H1 (cell line): ENCODE results near the gene TP63. TPM values are rescaled to one million over a fixed set of nuclear protein-coding genes. Genes with fewer than 3 reads are reported as not detected.

Source experiments
- CTCF ChIA-PET: fragments of 300-600 bp; sonication (Branson Sonifier 250); formaldehyde crosslinking; loops from one replicate; lab custom pipeline; 2021; ENCODE audit not compliant: partially characterized antibody; lab: Charles Lee
- POLR2A ChIA-PET: fragments of 300-600 bp; sonication (Branson Sonifier 250); formaldehyde crosslinking; loops from one replicate; lab custom pipeline; 2021; ENCODE audit warnings: inconsistent platforms; ENCODE audit not compliant: partially characterized antibody; lab: Charles Lee
- DNase-seq, 2 experiments: peaks; one replicate each; pipeline versions ENCODE4 v3.0.0 to v3.0.0-alpha.2; 2010 to 2022; ENCODE audit warnings: low spot score in 2 of 2, low read depth in 1 of 2, mixed read lengths in 1 of 2
- FAIRE-seq: peaks from 2 replicates; lab custom pipeline; 2011; peaks lifted over from hg19 to GRCh38; lab: Jason Lieb, UNC
- H2AFZ ChIP-seq: 2 replicates; pipeline ENCODE4 v1.8.1; 2012; ENCODE audit warnings: low read length, inconsistent platforms
- H2AK5ac ChIP-seq: 2 replicates; pipeline ENCODE4 v1.6.1; 2013; ENCODE audit warnings: low read depth, low read length
- H2BK120ac ChIP-seq: replicated peaks from 2 replicates; pipeline ENCODE3; 2013; ENCODE audit warnings: low read depth, low read length, inconsistent platforms
- H2BK12ac ChIP-seq: 2 replicates; pipeline ENCODE4 v1.6.1; 2013; ENCODE audit warnings: low read depth, low read length
- H2BK15ac ChIP-seq: 2 replicates; pipeline ENCODE4 v1.6.1; 2013; ENCODE audit warnings: low read length
- H2BK20ac ChIP-seq: 2 replicates; pipeline ENCODE4 v1.6.1; 2013; ENCODE audit warnings: low read length
- H2BK5ac ChIP-seq: 2 replicates; pipeline ENCODE4 v1.6.1; 2013; ENCODE audit warnings: low read depth, low read length
- H3K14ac ChIP-seq: 2 replicates; pipeline ENCODE4 v1.6.1; 2013; ENCODE audit warnings: inconsistent platforms; ENCODE audit not compliant: insufficient read length
- H3K18ac ChIP-seq: 2 replicates; pipeline ENCODE4 v1.6.1; 2013; ENCODE audit warnings: low read length; ENCODE audit errors: extremely low read depth
- H3K23ac ChIP-seq: 2 replicates; pipeline ENCODE4 v1.6.1; 2013; ENCODE audit warnings: inconsistent platforms; ENCODE audit not compliant: insufficient read length
- H3K23me2 ChIP-seq: 2 replicates; pipeline ENCODE4 v1.6.1; 2013; ENCODE audit warnings: low read depth, low read length
- H3K27ac ChIP-seq: 2 replicates; pipeline ENCODE4 v1.6.1; 2011; ENCODE audit warnings: low read depth, low read length, inconsistent platforms
- H3K27me3 ChIP-seq, 4 experiments: replicated peaks in 1 of 4; 1 replicate in 1 of 4; 2 replicates in 3 of 4; pipeline versions ENCODE4 v1.6.1 to v1.8.1; 2011 to 2013; ENCODE audit warnings: low read length in 3 of 4, mild to moderate bottlenecking in 3 of 4, inconsistent platforms in 2 of 4, mixed read lengths in 2 of 4, moderate library complexity in 1 of 4; ENCODE audit not compliant: control insufficient read depth in 3 of 4, insufficient read depth in 3 of 4; ENCODE audit errors: extremely low read depth in 1 of 4
- H3K36me3 ChIP-seq, 4 experiments: 2 replicates each; pipeline versions ENCODE4 v1.6.1 to v1.8.1; 2011 to 2013; ENCODE audit warnings: mild to moderate bottlenecking in 4 of 4, low read length in 3 of 4, moderate library complexity in 2 of 4, control low read depth in 1 of 4, inconsistent platforms in 1 of 4; ENCODE audit not compliant: insufficient read depth in 4 of 4, control insufficient read depth in 2 of 4
- H3K4ac ChIP-seq: replicated peaks from 2 replicates; pipeline ENCODE3; 2013; ENCODE audit warnings: low read length, low read depth, mixed read lengths, inconsistent platforms; ENCODE audit not compliant: insufficient read length
- H3K4me1 ChIP-seq, 4 experiments: replicated peaks in 1 of 4; 1 replicate in 1 of 4; 2 replicates in 3 of 4; pipeline versions ENCODE4 v1.6.1 to v1.8.1; 2011 to 2013; ENCODE audit warnings: low read length in 3 of 4, inconsistent platforms in 2 of 4, mixed read lengths in 1 of 4; ENCODE audit not compliant: insufficient read depth in 4 of 4, control insufficient read depth in 3 of 4
- H3K4me2 ChIP-seq, 2 experiments: 2 replicates each; pipeline versions ENCODE4 v1.6.1 to v1.8.1; 2011 to 2013; ENCODE audit warnings: low read depth in 2 of 2, low read length in 2 of 2, control low read depth in 1 of 2, inconsistent platforms in 1 of 2, mild to moderate bottlenecking in 1 of 2; ENCODE audit not compliant: insufficient read depth in 1 of 2
- H3K4me3 ChIP-seq, 4 experiments: fragments of 200-600, 300-600 bp in 1 of 4; sonication (generic), shearing (Covaris generic), sonication (Bioruptor Twin) in 1 of 4; 2 replicates each; pipeline versions ENCODE4 v1.5.1 to v1.8.1; 2011 to 2016; ENCODE audit warnings: low read length in 4 of 4, low read depth in 3 of 4, control low read depth in 2 of 4, inconsistent platforms in 2 of 4, mild to moderate bottlenecking in 2 of 4, mixed read lengths in 1 of 4, moderate library complexity in 1 of 4; ENCODE audit not compliant: insufficient read depth in 2 of 4; ENCODE audit errors: extremely low read depth in 1 of 4
- H3K56ac ChIP-seq: replicated peaks from 2 replicates; pipeline ENCODE3; 2013; ENCODE audit warnings: low read depth, mild to moderate bottlenecking, mixed read lengths, low read length, inconsistent platforms; ENCODE audit not compliant: insufficient read length
- H3K79me1 ChIP-seq: 2 replicates; pipeline ENCODE4 v1.6.1; 2013; ENCODE audit warnings: low read depth, low read length, control low read depth
- H3K79me2 ChIP-seq, 2 experiments: 2 replicates each; pipeline versions ENCODE4 v1.6.1 to v1.8.1; 2012 to 2013; ENCODE audit warnings: low read length in 2 of 2, mild to moderate bottlenecking in 2 of 2, inconsistent platforms in 1 of 2; ENCODE audit not compliant: insufficient read depth in 2 of 2, control insufficient read depth in 1 of 2
- H3K9ac ChIP-seq, 4 experiments: replicated peaks in 1 of 4; 1 replicate in 1 of 4; 2 replicates in 3 of 4; pipeline versions ENCODE4 v1.6.1 to v1.8.1; 2011 to 2013; ENCODE audit warnings: low read depth in 3 of 4, low read length in 3 of 4, control low read depth in 2 of 4, mild to moderate bottlenecking in 2 of 4, moderate library complexity in 2 of 4, inconsistent platforms in 1 of 4; ENCODE audit errors: extremely low read depth in 1 of 4
- H3K9me3 ChIP-seq, 2 experiments: 2 replicates each; pipeline versions ENCODE4 v1.6.1 to v1.8.1; 2012 to 2013; ENCODE audit warnings: mild to moderate bottlenecking in 2 of 2, moderate library complexity in 2 of 2, control low read depth in 1 of 2, inconsistent platforms in 1 of 2, low read depth in 1 of 2, low read length in 1 of 2, mixed read lengths in 1 of 2; ENCODE audit not compliant: insufficient read depth in 2 of 2
- H4K20me1 ChIP-seq, 2 experiments: replicated peaks in 1 of 2; 2 replicates each; pipeline versions ENCODE3 to v1.8.1; 2011 to 2013; ENCODE audit warnings: inconsistent platforms in 2 of 2, low read length in 2 of 2, mild to moderate bottlenecking in 1 of 2; ENCODE audit not compliant: insufficient read depth in 2 of 2, control insufficient read depth in 1 of 2
- H4K5ac ChIP-seq: 2 replicates; pipeline ENCODE4 v1.6.1; 2013; ENCODE audit warnings: low read length, low read depth, mixed read lengths, inconsistent platforms; ENCODE audit not compliant: insufficient read length
- H4K8ac ChIP-seq: 2 replicates; pipeline ENCODE4 v1.8.0; 2013; ENCODE audit warnings: mild to moderate bottlenecking, moderate library complexity, low read length, inconsistent platforms; ENCODE audit not compliant: insufficient read depth; ENCODE audit errors: extremely low read depth
- H4K91ac ChIP-seq: replicated peaks from 2 replicates; pipeline ENCODE3; 2013; ENCODE audit warnings: low read length, mixed read lengths, inconsistent platforms; ENCODE audit not compliant: insufficient read length
- FOSL1 ChIP-seq: IDR thresholded peaks from 2 replicates; pipeline ENCODE4 v1.6.1; 2011; ENCODE audit warnings: mild to moderate bottlenecking, low read depth, low read length, moderate library complexity; ENCODE audit not compliant: insufficient read depth
- JUND ChIP-seq: IDR thresholded peaks from 2 replicates; pipeline ENCODE4 v1.6.1; 2011; ENCODE audit warnings: mild to moderate bottlenecking, improper control_type of control experiment, low read length
- KDM1A ChIP-seq: fragments of 200-600, 300-600 bp; sonication (generic); IDR thresholded peaks from 2 replicates; pipeline ENCODE4 v1.7.1; 2016; ENCODE audit warnings: mild to moderate bottlenecking, low read length, borderline replicate concordance
- NRF1 ChIP-seq: IDR thresholded peaks from 2 replicates; pipeline ENCODE4 v1.6.1; 2011; ENCODE audit warnings: mild to moderate bottlenecking, low read depth, low read length, improper control_type of control experiment
- RXRA ChIP-seq: IDR thresholded peaks from 2 replicates; pipeline ENCODE4 v1.6.1; 2011; ENCODE audit warnings: low read depth, mild to moderate bottlenecking, low read length, moderate library complexity; ENCODE audit not compliant: insufficient read depth
- SAP30 ChIP-seq: fragments of 300-600 bp; sonication (generic); IDR thresholded peaks from 2 replicates; pipeline ENCODE4 v1.7.1; 2012; ENCODE audit warnings: low read length, moderate library complexity, mild to moderate bottlenecking, inconsistent platforms; ENCODE audit not compliant: insufficient read depth, insufficient replicate concordance
- SP2 ChIP-seq: IDR thresholded peaks from 2 replicates; pipeline ENCODE4 v1.6.1; 2012; ENCODE audit warnings: mild to moderate bottlenecking, low read length, inconsistent platforms
- SP4 ChIP-seq: IDR thresholded peaks from 2 replicates; pipeline ENCODE4 v1.6.1; 2012; ENCODE audit warnings: low read length, inconsistent platforms
- WGBS, 2 experiments: shearing (Covaris generic) in 1 of 2; methylation state at CpG; one replicate each; pipeline versions ENCODE4 v1.1.6 to v1.1.7; 2013 to 2015; ENCODE audit warnings: low lambda C conversion rate in 2 of 2, mixed read lengths in 2 of 2, inconsistent platforms in 1 of 2, low coverage in 1 of 2, missing lambda C conversion rate in 1 of 2; ENCODE audit not compliant: insufficient replicate concordance in 2 of 2, insufficient coverage in 1 of 2, insufficient read length in 1 of 2; ENCODE audit errors: extremely low coverage in 1 of 2, missing lambda C conversion rate in 1 of 2; 5-methylcytosine and 5-hydroxymethylcytosine counted together
- polyA plus RNA-seq, 7 experiments: library from polyadenylated mRNA; depleted of rRNA in 3 of 7; stranded (reverse) in 5 of 7; unstranded in 2 of 7; fragments of >200 nt in 5 of 7; fragments of 200-250 nt in 2 of 7; gene quantifications; 1 replicate in 5 of 7; 2 replicates in 1 of 7; 4 replicates in 1 of 7; pipeline versions ENCODE4 v1.2.1 to v1.2.3, GENCODE V29; 2011 to 2013; ENCODE audit warnings: missing spikeins in 2 of 7, mixed read lengths in 2 of 7
- total RNA-seq: library from RNA; stranded (reverse); fragmentation: NEBNext Ultra II Directional; extraction: Animal tissue kit (Norgen Biotek cat#: 25700); gene quantifications from 2 replicates; pipeline ENCODE4 v1.2.1, GENCODE V29; 2021
- TF ChIP-seq, protein P1 (sequence below): IDR thresholded peaks from 2 replicates; pipeline ENCODE4 v1.6.1; 2012; ENCODE audit warnings: inconsistent platforms

The TP63 gene
- total and polyA plus RNA-seq, 2 of the 8 experiments (the other 6 are each of a cell fraction or from before 2014, with no cell fraction given) = not detected

GRCh38 chr3:189677667-189678066 is 46.5 kb downstream of the TP63 start:
- no peak overlapping the region for H3K4me2 ChIP-seq
- H3K18ac ChIP-seq = no peak overlapping the region
- 83% methylated on average over 4 of the region's 4 CpGs; no CpG with 5 or more reads in 1 of the 2 experiments for WGBS, 2 experiments
- no peak overlapping the region for H2BK120ac ChIP-seq
- H3K23me2 ChIP-seq = no peaks in the 10 kb centered on the region
- no peak for DNase-seq
- no peaks in the 10 kb centered on the region; a peak in 1 of 7 replicates for H3K27me3 ChIP-seq
- no peak overlapping the region for H2BK15ac ChIP-seq
- ChIA-PET CTCF (no interaction called here), POLR2A (no interaction called here)
- no peak for FAIRE-seq
- H3K56ac ChIP-seq = no peak overlapping the region
- H2AFZ ChIP-seq = no peak overlapping the region
- no peak overlapping the region for H3K23ac ChIP-seq
- H2BK20ac ChIP-seq = no peak overlapping the region
- H3K9me3 ChIP-seq = no peaks in the 10 kb centered on the region
- no peaks in the 10 kb centered on the region for H3K79me1 ChIP-seq
- H2BK5ac ChIP-seq = no peak overlapping the region
- H4K8ac ChIP-seq = no peak overlapping the region
- H3K14ac ChIP-seq = no peak overlapping the region
- no peaks in the 10 kb centered on the region for H3K79me2 ChIP-seq
- H3K27ac ChIP-seq = no peak overlapping the region
- no peak overlapping the region for H2AK5ac ChIP-seq
- no peaks in the 10 kb centered on the region for H3K36me3 ChIP-seq
- no peaks in the 10 kb centered on the region for H4K20me1 ChIP-seq
- H4K5ac ChIP-seq = no peak overlapping the region
- no peak overlapping the region for H3K4me3 ChIP-seq
- no peak overlapping the region for H3K4ac ChIP-seq
- H3K4me1 ChIP-seq = peaks cover 0 to 2% (median 1%) of the 10 kb centered on the region in 4 experiments; a peak in 2 of 7 replicates
- no peak overlapping the region for H4K91ac ChIP-seq
- H2BK12ac ChIP-seq = no peak overlapping the region
- no peak overlapping the region for H3K9ac ChIP-seq
- TF ChIP-seq NRF1 (no peak), RXRA (no peak), FOSL1 (no peak), SAP30 (no peak), SP4 (no peak), KDM1A (no peak), JUND (no peak), SP2 (no peak)
- TF ChIP-seq, protein P1, sequence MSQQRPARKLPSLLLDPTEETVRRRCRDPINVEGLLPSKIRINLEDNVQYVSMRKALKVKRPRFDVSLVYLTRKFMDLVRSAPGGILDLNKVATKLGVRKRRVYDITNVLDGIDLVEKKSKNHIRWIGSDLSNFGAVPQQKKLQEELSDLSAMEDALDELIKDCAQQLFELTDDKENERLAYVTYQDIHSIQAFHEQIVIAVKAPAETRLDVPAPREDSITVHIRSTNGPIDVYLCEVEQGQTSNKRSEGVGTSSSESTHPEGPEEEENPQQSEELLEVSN = no peak
